ENCODE data around the gene CTNNB1.

GRCh38 chr3:41202834-41203345, 3.6 kb downstream of the CTNNB1 start:
- TF ChIP-seq CTCF (IDR thresholded peaks at IDR 0.05; ENCODE audit: low read depth, low read length, poor library complexity, severe bottlenecking) (peak; percentile 48), EZH2phosphoT487 (IDR thresholded peaks at IDR 0.05; ENCODE audit: borderline replicate concordance, low read length) (no peak)
